Colonic mucosa (tissue), 4 donors: ENCODE measurements around the gene P3H3. TPM values are rescaled to one million over a fixed set of nuclear protein-coding genes. Genes with fewer than 3 reads are reported as not detected.

Source experiments
- DNase-seq: peaks from one replicate; pipeline ENCODE4 v3.0.0-alpha.2; 2020
- H3K27ac ChIP-seq: fragments of 200-600 bp; one replicate; pipeline ENCODE4 v1.8.0; 2021
- H3K27me3 ChIP-seq: fragments of 200-600 bp; one replicate; pipeline ENCODE4 v1.8.0; 2021
- H3K36me3 ChIP-seq: fragments of 200-600 bp; one replicate; pipeline ENCODE4 v1.8.0; 2021
- H3K4me1 ChIP-seq: fragments of 200-600 bp; one replicate; pipeline ENCODE4 v1.8.0; 2021; ENCODE audit warnings: mild to moderate bottlenecking
- H3K4me3 ChIP-seq: fragments of 200-600 bp; one replicate; pipeline ENCODE4 v1.8.0; 2021
- H3K9ac ChIP-seq, 2 donors: one replicate each; pipeline ENCODE4 v1.7.0; 2013; ENCODE audit warnings: control low read depth in 2 of 2, low read depth in 2 of 2, low read length in 2 of 2
- H3K9me3 ChIP-seq: fragments of 200-600 bp; one replicate; pipeline ENCODE4 v1.8.0; 2021
- intact Hi-C: fragments of 100-400 bp; cut with DNase I; formaldehyde crosslinking; loops from one replicate; pipeline ENCODE4 v1.14.1; 2022
- total RNA-seq, 2 donors: library from RNA; stranded (reverse); fragmentation: NEBNext Ultra II Directional in 1 of 2; extraction: Animal tissue kit (Norgen Biotek cat#: 25700) in 1 of 2; gene quantifications; one replicate each; pipeline ENCODE4 v1.2.1, GENCODE V29; 2021
- TF ChIP-seq, protein P1 (sequence below): fragments of 200-600 bp; IDR thresholded peaks from one replicate; pipeline ENCODE4 v1.8.0; 2022; ENCODE audit warnings: antibody characterized with exemption, mild to moderate bottlenecking
- donor health status: healthy.
- donor health status: DM: no; HTN: no; CAD: no.
- donor health status: DM: no; HTN: no; CAD: no.

P3H3 gene
- total RNA-seq, 2 donors from 2014 or later = 4.4 to 5.3 TPM

DNA sequence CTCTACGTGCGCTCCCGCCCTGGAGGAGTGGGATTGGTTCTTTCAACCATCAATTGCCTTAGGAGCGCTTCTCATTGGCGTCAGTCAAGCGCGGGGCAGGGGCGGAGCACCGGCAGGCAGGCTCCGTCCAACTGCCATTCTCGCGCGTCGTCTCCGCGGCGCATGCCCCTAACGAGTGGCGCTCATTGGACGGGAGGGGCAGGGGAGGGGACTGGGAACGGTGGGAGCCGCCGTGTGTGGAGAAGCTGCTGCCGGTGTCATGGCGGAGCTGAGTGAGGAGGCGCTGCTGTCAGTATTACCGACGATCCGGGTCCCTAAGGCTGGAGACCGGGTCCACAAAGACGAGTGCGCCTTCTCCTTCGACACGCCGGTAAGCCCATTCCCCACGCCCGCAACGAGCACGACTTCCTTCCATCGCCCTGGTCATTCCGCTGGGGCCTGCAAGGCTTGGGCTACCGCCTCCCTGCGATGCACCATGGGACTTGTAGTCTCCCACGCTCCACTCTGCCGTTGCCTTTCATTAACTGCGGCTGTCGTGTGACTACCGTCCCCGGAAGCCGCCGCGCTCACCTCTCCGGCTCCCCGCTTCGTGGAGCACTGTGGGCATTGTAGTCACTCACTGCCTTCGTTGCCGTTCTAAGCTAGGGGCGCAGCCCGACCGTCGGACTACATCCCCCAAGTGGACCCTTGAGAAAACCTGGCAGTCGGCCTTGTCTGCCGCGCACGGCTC, 23.9 kb downstream of the P3H3 start, which contains the start of gene USP5:
Gene USP5 (plus strand): TSS at position 230 of the 730 bp plus-strand sequence. CDS start 30 bp downstream, at position 260.
- H3K27me3 ChIP-seq = no peaks in the 10 kb centered on the region
- no peaks in the 10 kb centered on the region for H3K9me3 ChIP-seq
- H3K4me3 ChIP-seq = peak within 1 kb of the TSS; percentile 65
- intact Hi-C loops = no loop called here
- H3K27ac ChIP-seq = peak within 1 kb of the TSS; percentile 99
- H3K4me1 ChIP-seq = peaks cover 13% of the 10 kb centered on the region
- TF ChIP-seq, protein P1, sequence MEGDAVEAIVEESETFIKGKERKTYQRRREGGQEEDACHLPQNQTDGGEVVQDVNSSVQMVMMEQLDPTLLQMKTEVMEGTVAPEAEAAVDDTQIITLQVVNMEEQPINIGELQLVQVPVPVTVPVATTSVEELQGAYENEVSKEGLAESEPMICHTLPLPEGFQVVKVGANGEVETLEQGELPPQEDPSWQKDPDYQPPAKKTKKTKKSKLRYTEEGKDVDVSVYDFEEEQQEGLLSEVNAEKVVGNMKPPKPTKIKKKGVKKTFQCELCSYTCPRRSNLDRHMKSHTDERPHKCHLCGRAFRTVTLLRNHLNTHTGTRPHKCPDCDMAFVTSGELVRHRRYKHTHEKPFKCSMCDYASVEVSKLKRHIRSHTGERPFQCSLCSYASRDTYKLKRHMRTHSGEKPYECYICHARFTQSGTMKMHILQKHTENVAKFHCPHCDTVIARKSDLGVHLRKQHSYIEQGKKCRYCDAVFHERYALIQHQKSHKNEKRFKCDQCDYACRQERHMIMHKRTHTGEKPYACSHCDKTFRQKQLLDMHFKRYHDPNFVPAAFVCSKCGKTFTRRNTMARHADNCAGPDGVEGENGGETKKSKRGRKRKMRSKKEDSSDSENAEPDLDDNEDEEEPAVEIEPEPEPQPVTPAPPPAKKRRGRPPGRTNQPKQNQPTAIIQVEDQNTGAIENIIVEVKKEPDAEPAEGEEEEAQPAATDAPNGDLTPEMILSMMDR = no peak
- peaks cover 1% of the 10 kb centered on the region for H3K36me3 ChIP-seq
- peak; percentile 98 for DNase-seq
- H3K9ac ChIP-seq = peak within 1 kb of the TSS; percentile 70 to 71

DNA sequence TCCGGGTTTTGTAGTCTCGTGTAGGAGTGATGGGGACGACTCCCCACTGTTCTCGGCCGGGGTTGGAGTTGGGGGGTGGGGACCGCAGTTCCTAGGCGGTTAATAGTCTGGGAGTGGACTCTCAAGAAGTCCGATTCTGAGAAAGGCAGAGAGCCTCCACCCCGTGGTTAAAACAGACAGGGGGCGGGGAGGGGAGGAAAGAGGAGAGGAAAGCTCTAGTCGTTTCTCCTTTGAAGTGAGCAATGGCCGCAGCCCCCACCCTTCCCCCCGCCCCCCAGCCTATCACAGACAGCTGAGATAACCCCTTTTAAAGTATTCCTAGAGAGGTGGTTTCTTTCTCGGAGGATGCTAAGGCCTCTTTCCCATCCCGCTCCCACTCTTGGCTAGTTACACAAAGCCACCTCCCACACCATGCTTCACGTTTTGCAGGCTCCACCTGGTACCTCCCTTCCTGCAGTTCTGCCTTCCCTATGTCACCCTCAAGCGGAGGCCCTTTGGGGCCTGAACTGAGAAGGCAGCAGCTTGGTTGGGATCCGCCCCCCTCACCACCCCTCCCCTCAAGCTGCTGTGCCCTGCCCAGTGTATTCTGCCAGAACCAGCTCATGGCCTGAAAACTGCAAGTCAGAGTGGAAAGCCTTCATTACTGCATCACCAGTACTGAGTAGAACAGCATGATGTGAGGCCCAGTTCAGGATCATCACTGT, 24.6 kb downstream of the P3H3 start:
- Histone ChIP-seq H3K9me3 (no peaks in the 10 kb centered on the region), H3K9ac (peak overlapping the region; percentile 58 to 71), H3K4me3 (peak overlapping the region; percentile 65), H3K4me1 (peaks cover 13% of the 10 kb centered on the region), H3K36me3 (peaks cover 9% of the 10 kb centered on the region), H3K27me3 (no peaks in the 10 kb centered on the region), H3K27ac (peak overlapping the region; percentile 50)
- TF ChIP-seq, protein P1 = no peak
- intact Hi-C loops = no loop called here
- peak; percentile 46 for DNase-seq

DNA sequence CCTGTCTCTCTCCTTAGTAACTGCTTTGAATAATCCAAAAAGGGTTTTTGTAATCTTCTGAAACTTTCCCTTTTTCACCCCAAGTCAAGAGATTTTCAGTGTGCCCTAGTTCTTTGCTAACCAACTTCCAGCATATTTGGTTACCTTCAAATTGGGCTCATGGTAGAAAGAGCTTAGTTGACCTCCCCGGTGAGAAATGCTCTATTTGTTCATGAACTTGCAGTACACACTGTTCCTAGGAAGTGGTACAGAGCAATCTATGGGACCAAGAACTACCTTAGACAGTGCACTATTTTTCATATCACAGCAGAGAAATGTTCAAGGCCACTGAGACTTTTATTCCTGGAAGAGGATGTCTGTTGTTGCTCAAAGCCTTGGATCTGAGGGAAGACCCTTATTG, 25.4 kb downstream of the P3H3 start:
- intact Hi-C loops = no loop called here
- Histone ChIP-seq H3K4me3 (no peak overlapping the region), H3K9ac (peak overlapping the region in 1 of 2 donors; percentile 71), H3K36me3 (peaks cover 9% of the 10 kb centered on the region), H3K27ac (peak overlapping the region; percentile 50), H3K4me1 (peaks cover 13% of the 10 kb centered on the region), H3K27me3 (no peaks in the 10 kb centered on the region), H3K9me3 (no peaks in the 10 kb centered on the region)
- DNase-seq = no peak
- TF ChIP-seq, protein P1 = no peak

DNA sequence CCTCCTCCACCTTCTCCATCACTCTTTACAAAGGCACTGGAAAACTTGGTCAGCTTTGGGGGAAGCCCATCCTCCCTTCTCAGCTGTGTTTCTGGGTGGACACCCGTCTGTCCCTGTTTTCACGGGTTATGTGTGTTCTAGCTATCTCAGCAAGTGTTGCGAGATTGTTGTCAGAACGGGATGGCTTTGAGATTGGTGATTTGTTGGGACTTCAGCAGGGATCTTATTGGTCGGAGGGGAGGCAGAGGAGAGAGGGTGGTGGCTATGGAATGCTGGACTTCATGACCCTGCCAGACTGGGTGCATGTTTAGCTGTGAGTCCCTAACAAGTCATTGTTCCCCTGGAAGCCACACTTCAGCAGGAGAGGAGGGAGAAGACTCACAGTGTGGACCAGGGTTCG, 25.8 kb downstream of the P3H3 start:
- TF ChIP-seq, protein P1 = no peak
- DNase-seq = no peak
- no peaks in the 10 kb centered on the region for H3K27me3 ChIP-seq
- H3K36me3 ChIP-seq = peaks cover 9% of the 10 kb centered on the region
- no peaks in the 10 kb centered on the region for H3K9me3 ChIP-seq
- peak overlapping the region in 1 of 2 donors; percentile 71 for H3K9ac ChIP-seq
- no peak overlapping the region for H3K4me3 ChIP-seq
- H3K27ac ChIP-seq = no peak overlapping the region
- intact Hi-C loops = no loop called here
- H3K4me1 ChIP-seq = peaks cover 13% of the 10 kb centered on the region

DNA sequence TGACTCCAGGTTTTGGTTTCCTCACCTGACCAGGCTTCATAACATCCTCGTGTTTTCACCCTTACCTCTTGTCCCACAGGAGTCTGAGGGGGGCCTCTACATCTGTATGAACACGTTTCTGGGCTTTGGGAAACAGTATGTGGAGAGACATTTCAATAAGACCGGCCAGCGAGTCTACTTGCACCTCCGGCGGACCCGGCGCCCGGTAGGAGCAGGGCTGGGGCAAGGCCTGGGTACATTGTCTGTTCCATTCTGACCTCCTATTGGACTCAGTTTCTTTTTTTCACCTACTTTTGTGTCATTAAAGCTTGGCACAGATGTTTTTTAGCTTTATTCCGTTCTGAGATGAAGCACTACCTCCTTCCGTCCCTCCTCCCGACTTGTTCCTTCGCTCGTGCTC, 27.1 kb downstream of the P3H3 start:
- Histone ChIP-seq H3K27ac (no peak overlapping the region), H3K9me3 (no peaks in the 10 kb centered on the region), H3K27me3 (no peaks in the 10 kb centered on the region), H3K9ac (no peak overlapping the region), H3K36me3 (peaks cover 9% of the 10 kb centered on the region), H3K4me3 (no peak overlapping the region), H3K4me1 (peaks cover 11% of the 10 kb centered on the region)
- intact Hi-C loops = no loop called here
- TF ChIP-seq, protein P1 = no peak
- no peak for DNase-seq
